ENCODE results near the gene C1orf94. TPM values are rescaled to one million over a fixed set of nuclear protein-coding genes. Genes with fewer than 3 reads are reported as not detected.

C1orf94 gene
- polyA plus RNA-seq, 1 donor (not counting 4 experiments of a cell fraction or from before 2014, with no cell fraction given): 0.05 TPM

DNA sequence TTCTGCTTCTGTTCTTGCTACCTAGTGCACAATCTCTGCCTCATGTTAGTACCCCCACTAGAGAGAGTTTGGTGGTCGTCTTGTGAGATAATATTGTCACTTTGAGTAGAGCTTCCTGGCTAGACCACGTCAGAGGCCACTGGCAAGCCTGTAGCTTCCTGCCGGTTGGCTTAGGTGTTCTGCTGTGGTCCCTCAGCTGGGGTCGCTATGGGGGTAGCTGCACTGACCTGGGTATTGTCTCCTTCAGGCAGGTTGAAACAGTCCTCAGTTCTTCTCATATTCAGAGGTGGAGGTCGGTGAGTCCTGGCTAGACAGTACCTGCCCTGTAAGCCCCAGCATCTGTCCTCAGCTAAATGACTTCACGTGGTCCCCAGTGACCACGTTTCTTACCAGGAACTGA, 86.2 kb downstream of the C1orf94 start:
- FAIRE-seq (no peak), DNase-seq (ENCODE audit: low read depth, low spot score) (no peak)
- Histone ChIP-seq H4K20me1 (ENCODE audit: control insufficient read depth, extremely low read depth, insufficient read depth, low read length) (no peaks in the 10 kb centered on the region), H3K27ac (ENCODE audit: control insufficient read depth, insufficient read depth, low read length) (no peak overlapping the region), H3K36me3 (ENCODE audit: control insufficient read depth in 2 of 2, extremely low read depth in 1 of 2, insufficient read depth in 2 of 2, low read length in 2 of 2) (no peaks in the 10 kb centered on the region), H3K4me3 (ENCODE audit: control insufficient read depth in 2 of 3, extremely low read depth in 1 of 3, insufficient read depth in 2 of 3, low read depth in 1 of 3, low read length in 3 of 3) (no peak overlapping the region), H3K4me1 (ENCODE audit: control insufficient read depth, extremely low read depth, insufficient read depth, low read length) (peaks cover 24% of the 10 kb centered on the region), H3K9me1 (ENCODE audit: control insufficient read depth, extremely low read depth, insufficient read depth, low read length) (no peaks in the 10 kb centered on the region), H3K27me3 (ENCODE audit: control insufficient read depth, extremely low read depth, insufficient read depth, low read length) (no peaks in the 10 kb centered on the region), H3K4me2 (ENCODE audit: control insufficient read depth, extremely low read depth, insufficient read depth, low read depth, low read length) (no peak overlapping the region), H3K9me3 (ENCODE audit: control insufficient read depth, low read depth, low read length) (no peaks in the 10 kb centered on the region), H3K9ac (ENCODE audit: control insufficient read depth, extremely low read depth, insufficient read depth, low read length) (no peak overlapping the region), H3K79me2 (ENCODE audit: control insufficient read depth, insufficient read depth, low read length) (no peaks in the 10 kb centered on the region), H2AFZ (ENCODE audit: control insufficient read depth, low read length) (no peak overlapping the region)
- TF ChIP-seq, protein P1, sequence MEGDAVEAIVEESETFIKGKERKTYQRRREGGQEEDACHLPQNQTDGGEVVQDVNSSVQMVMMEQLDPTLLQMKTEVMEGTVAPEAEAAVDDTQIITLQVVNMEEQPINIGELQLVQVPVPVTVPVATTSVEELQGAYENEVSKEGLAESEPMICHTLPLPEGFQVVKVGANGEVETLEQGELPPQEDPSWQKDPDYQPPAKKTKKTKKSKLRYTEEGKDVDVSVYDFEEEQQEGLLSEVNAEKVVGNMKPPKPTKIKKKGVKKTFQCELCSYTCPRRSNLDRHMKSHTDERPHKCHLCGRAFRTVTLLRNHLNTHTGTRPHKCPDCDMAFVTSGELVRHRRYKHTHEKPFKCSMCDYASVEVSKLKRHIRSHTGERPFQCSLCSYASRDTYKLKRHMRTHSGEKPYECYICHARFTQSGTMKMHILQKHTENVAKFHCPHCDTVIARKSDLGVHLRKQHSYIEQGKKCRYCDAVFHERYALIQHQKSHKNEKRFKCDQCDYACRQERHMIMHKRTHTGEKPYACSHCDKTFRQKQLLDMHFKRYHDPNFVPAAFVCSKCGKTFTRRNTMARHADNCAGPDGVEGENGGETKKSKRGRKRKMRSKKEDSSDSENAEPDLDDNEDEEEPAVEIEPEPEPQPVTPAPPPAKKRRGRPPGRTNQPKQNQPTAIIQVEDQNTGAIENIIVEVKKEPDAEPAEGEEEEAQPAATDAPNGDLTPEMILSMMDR (optimal IDR thresholded peaks at IDR 0.05 in 1 of 3, IDR thresholded peaks at IDR 0.05 in 1 of 3, conservative IDR thresholded peaks at IDR 0.05 in 1 of 3; ENCODE audit: extremely low read depth in 1 of 3, insufficient read depth in 2 of 3, low read length in 3 of 3): no peak
- no peak for TF ChIP-seq EZH2 (IDR thresholded peaks at IDR 0.05; ENCODE audit: low read length)
- dilution Hi-C loops (cut with MboI; ENCODE audit: extremely low pct_ligation_motif_present, low sequenced_read_pairs): no loop called here

DNA sequence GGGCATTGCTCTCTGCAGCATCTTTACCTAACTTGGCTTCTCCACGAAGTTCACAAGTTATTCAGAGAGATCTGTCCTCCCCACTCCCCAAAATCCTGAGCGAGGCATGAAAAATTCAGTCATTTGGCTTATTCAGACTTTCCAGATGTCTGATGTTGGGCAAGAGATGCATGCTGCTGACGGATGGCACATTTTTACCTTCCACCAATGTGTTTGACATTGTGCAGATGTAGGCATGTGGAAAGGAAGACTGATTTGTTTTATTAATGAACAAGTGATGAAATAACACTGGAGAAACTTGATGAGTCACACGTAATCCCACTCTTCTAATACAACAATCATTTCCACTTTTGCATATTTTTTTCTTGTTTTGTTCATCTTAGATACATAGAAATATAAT, 86.7 kb downstream of the C1orf94 start:
- dilution Hi-C loops (cut with MboI; ENCODE audit: extremely low pct_ligation_motif_present, low sequenced_read_pairs): no loop called here
- Histone ChIP-seq H4K20me1 (ENCODE audit: control insufficient read depth, extremely low read depth, insufficient read depth, low read length) (no peaks in the 10 kb centered on the region), H2AFZ (ENCODE audit: control insufficient read depth, low read length) (no peak overlapping the region), H3K27ac (ENCODE audit: control insufficient read depth, insufficient read depth, low read length) (no peak overlapping the region), H3K4me3 (ENCODE audit: control insufficient read depth in 2 of 3, extremely low read depth in 1 of 3, insufficient read depth in 2 of 3, low read depth in 1 of 3, low read length in 3 of 3) (no peak overlapping the region), H3K9me1 (ENCODE audit: control insufficient read depth, extremely low read depth, insufficient read depth, low read length) (no peaks in the 10 kb centered on the region), H3K9ac (ENCODE audit: control insufficient read depth, extremely low read depth, insufficient read depth, low read length) (no peak overlapping the region), H3K4me1 (ENCODE audit: control insufficient read depth, extremely low read depth, insufficient read depth, low read length) (peaks cover 29% of the 10 kb centered on the region), H3K4me2 (ENCODE audit: control insufficient read depth, extremely low read depth, insufficient read depth, low read depth, low read length) (no peak overlapping the region), H3K27me3 (ENCODE audit: control insufficient read depth, extremely low read depth, insufficient read depth, low read length) (no peaks in the 10 kb centered on the region), H3K36me3 (ENCODE audit: control insufficient read depth in 2 of 2, extremely low read depth in 1 of 2, insufficient read depth in 2 of 2, low read length in 2 of 2) (no peaks in the 10 kb centered on the region), H3K79me2 (ENCODE audit: control insufficient read depth, insufficient read depth, low read length) (no peaks in the 10 kb centered on the region), H3K9me3 (ENCODE audit: control insufficient read depth, low read depth, low read length) (no peaks in the 10 kb centered on the region)
- TF ChIP-seq EZH2 (IDR thresholded peaks at IDR 0.05; ENCODE audit: low read length): no peak
- FAIRE-seq: no peak
- DNase-seq (ENCODE audit: low read depth, low spot score): no peak

DNA sequence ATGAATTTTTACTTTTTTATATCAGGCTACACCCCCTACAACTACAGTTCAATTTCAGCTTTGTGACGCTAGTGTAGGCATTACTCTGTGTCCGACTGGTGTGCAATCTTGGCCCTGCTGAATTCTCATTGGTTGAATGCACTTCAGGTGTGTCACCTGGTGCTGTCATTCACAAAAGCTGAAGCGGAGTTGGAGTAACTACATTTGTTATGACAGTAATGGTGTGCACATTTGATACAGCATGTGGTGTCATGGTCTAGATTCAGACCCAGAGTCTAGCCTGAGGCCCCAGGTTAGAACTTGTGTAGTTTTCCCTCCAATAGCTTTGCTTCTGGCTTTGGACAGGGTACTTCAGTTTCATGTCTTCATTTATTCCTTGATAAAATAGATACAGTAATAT, 88.7 kb downstream of the C1orf94 start:
- H3K4me1 ChIP-seq (ENCODE audit: control insufficient read depth, extremely low read depth, insufficient read depth, low read length): peaks cover 38% of the 10 kb centered on the region
- H3K9ac ChIP-seq (ENCODE audit: control insufficient read depth, extremely low read depth, insufficient read depth, low read length): no peak overlapping the region
- no peak overlapping the region for H3K27ac ChIP-seq (ENCODE audit: control insufficient read depth, insufficient read depth, low read length)
- H3K9me3 ChIP-seq (ENCODE audit: control insufficient read depth, low read depth, low read length): no peaks in the 10 kb centered on the region
- H3K36me3 ChIP-seq (ENCODE audit: control insufficient read depth in 2 of 2, extremely low read depth in 1 of 2, insufficient read depth in 2 of 2, low read length in 2 of 2): no peaks in the 10 kb centered on the region
- FAIRE-seq (peak; percentile 80), DNase-seq (ENCODE audit: low read depth, low spot score) (no peak)
- H3K9me1 ChIP-seq (ENCODE audit: control insufficient read depth, extremely low read depth, insufficient read depth, low read length): no peaks in the 10 kb centered on the region
- no peaks in the 10 kb centered on the region for H3K79me2 ChIP-seq (ENCODE audit: control insufficient read depth, insufficient read depth, low read length)
- dilution Hi-C loops (cut with MboI; ENCODE audit: extremely low pct_ligation_motif_present, low sequenced_read_pairs): no loop called here
- TF ChIP-seq EZH2 (IDR thresholded peaks at IDR 0.05; ENCODE audit: low read length): no peak
- TF ChIP-seq, protein P1 (optimal IDR thresholded peaks at IDR 0.05 in 1 of 3, IDR thresholded peaks at IDR 0.05 in 1 of 3, conservative IDR thresholded peaks at IDR 0.05 in 1 of 3; ENCODE audit: extremely low read depth in 1 of 3, insufficient read depth in 2 of 3, low read length in 3 of 3): no peak
- no peak overlapping the region for H3K4me2 ChIP-seq (ENCODE audit: control insufficient read depth, extremely low read depth, insufficient read depth, low read depth, low read length)
- no peaks in the 10 kb centered on the region for H3K27me3 ChIP-seq (ENCODE audit: control insufficient read depth, extremely low read depth, insufficient read depth, low read length)
- no peaks in the 10 kb centered on the region for H4K20me1 ChIP-seq (ENCODE audit: control insufficient read depth, extremely low read depth, insufficient read depth, low read length)
- no peak overlapping the region for H3K4me3 ChIP-seq (ENCODE audit: control insufficient read depth in 2 of 3, extremely low read depth in 1 of 3, insufficient read depth in 2 of 3, low read depth in 1 of 3, low read length in 3 of 3)
- no peak overlapping the region for H2AFZ ChIP-seq (ENCODE audit: control insufficient read depth, low read length)

Data from keratinocyte (primary cell).